ENCODE data around the gene SCGB2B2.

DNA sequence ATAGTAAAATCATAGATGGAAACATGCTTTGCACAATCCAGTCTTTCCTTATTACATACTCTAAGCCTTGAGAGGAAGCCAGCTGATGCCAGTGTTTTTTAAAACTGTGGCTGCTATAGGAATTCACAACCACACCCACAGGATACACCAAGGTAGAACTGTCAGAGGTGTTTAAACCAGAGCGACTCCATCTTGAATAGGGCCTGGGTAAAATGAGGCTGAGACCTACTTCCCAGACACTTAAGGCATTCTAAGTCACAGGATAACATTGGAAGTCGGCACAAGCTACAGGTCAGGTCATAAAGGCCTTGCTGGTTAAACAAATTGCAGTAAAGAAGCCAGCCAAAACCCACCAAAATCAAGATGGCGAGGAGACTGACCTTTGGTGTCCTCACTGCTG lies 1.7 kb downstream of the SCGB2B2 start:
- TF ChIP-seq, protein P1, sequence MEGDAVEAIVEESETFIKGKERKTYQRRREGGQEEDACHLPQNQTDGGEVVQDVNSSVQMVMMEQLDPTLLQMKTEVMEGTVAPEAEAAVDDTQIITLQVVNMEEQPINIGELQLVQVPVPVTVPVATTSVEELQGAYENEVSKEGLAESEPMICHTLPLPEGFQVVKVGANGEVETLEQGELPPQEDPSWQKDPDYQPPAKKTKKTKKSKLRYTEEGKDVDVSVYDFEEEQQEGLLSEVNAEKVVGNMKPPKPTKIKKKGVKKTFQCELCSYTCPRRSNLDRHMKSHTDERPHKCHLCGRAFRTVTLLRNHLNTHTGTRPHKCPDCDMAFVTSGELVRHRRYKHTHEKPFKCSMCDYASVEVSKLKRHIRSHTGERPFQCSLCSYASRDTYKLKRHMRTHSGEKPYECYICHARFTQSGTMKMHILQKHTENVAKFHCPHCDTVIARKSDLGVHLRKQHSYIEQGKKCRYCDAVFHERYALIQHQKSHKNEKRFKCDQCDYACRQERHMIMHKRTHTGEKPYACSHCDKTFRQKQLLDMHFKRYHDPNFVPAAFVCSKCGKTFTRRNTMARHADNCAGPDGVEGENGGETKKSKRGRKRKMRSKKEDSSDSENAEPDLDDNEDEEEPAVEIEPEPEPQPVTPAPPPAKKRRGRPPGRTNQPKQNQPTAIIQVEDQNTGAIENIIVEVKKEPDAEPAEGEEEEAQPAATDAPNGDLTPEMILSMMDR (IDR thresholded peaks at IDR 0.05; ENCODE audit: low read length), result no peak
- no peak for TF ChIP-seq EZH2 (IDR thresholded peaks at IDR 0.05; ENCODE audit: borderline replicate concordance, low read length)
